ENCODE measurements around the gene RASA3. TPM values are rescaled to one million over a fixed set of nuclear protein-coding genes. Genes with fewer than 3 reads are reported as not detected.

Gene RASA3
- total RNA-seq, 4 donors from 2014 or later: 4.4 to 15.6 (median 8.5) TPM

DNA sequence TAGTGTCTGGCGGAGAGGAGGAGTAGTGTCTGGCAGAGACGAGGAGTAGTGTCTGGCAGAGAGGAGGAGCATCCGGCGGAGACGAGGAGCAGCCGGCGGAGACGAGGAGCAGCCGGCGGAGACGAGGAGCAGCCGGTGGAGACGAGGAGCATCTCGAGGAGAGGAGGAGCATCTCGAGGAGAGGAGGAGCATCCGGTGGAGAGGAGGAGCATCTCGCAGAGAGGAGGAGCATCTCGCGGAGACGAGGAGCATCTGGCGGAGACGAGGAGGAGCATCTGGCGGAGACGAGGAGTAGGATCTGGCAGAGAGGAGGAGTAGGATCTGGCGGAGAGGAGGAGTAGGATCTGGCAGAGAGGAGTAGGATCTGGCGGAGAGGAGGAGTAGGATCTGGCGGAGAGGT is 176.7 kb downstream of the RASA3 start:
- no peak for DNase-seq
- intact Hi-C loops (cut with DNase I; ENCODE audit: low total_unique reads): no loop called here
- 90 to 95% methylated on average over 24 to 27 of the region's 27 CpGs for WGBS, 2 donors (ENCODE audit: low coverage in 1 of 2)
- Histone ChIP-seq H3K4me1 (peaks cover 0 to 7% (median 4%) of the 10 kb centered on the region in 4 donors), H3K4me3 (no peak overlapping the region), H3K9me3 (peaks cover 0 to 12% of the 10 kb centered on the region in 2 donors), H3K27me3 (no peaks in the 10 kb centered on the region), H3K27ac (no peak overlapping the region), H3K36me3 (no peaks in the 10 kb centered on the region)
- TF ChIP-seq POLR2AphosphoS5 (IDR thresholded peaks at IDR 0.05) (no peak), EP300 (IDR thresholded peaks at IDR 0.05; ENCODE audit: low read depth) (no peak), POLR2A (IDR thresholded peaks at IDR 0.05) (no peak)
- TF ChIP-seq, protein P1, sequence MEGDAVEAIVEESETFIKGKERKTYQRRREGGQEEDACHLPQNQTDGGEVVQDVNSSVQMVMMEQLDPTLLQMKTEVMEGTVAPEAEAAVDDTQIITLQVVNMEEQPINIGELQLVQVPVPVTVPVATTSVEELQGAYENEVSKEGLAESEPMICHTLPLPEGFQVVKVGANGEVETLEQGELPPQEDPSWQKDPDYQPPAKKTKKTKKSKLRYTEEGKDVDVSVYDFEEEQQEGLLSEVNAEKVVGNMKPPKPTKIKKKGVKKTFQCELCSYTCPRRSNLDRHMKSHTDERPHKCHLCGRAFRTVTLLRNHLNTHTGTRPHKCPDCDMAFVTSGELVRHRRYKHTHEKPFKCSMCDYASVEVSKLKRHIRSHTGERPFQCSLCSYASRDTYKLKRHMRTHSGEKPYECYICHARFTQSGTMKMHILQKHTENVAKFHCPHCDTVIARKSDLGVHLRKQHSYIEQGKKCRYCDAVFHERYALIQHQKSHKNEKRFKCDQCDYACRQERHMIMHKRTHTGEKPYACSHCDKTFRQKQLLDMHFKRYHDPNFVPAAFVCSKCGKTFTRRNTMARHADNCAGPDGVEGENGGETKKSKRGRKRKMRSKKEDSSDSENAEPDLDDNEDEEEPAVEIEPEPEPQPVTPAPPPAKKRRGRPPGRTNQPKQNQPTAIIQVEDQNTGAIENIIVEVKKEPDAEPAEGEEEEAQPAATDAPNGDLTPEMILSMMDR (IDR thresholded peaks at IDR 0.05): no peak
- in situ Hi-C loops (cut with MboI; ENCODE audit: low pct_ligation_motif_present in 1 of 4, low pct_unique_long_range_greater_than_20kb in 1 of 4, low sequenced_read_pairs in 3 of 4): no loop called here

DNA sequence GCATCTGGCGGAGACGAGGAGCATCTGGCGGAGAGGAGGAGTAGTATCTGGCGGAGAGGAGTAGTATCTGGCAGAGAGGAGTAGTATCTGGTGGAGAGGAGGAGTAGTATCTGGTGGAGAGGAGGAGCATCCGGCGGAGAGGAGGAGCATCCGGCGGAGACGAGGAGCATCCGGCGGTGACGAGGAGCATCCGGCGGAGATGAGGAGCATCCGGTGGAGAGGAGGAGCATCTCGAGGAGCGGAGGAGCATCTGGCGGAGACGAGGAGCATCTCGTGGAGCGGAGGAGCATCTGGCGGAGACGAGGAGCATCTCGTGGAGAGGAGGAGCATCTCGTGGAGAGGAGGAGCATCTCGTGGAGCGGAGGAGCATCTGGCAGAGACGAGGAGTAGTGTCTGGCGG is 177.2 kb downstream of the RASA3 start:
- TF ChIP-seq EP300 (IDR thresholded peaks at IDR 0.05; ENCODE audit: low read depth) (no peak), POLR2AphosphoS5 (IDR thresholded peaks at IDR 0.05) (no peak), POLR2A (IDR thresholded peaks at IDR 0.05) (no peak)
- TF ChIP-seq, protein P1 (IDR thresholded peaks at IDR 0.05): no peak
- Histone ChIP-seq H3K27ac (no peak overlapping the region), H3K4me1 (peaks cover 0 to 7% (median 4%) of the 10 kb centered on the region in 4 donors), H3K36me3 (no peaks in the 10 kb centered on the region), H3K4me3 (no peak overlapping the region), H3K9me3 (peaks cover 0 to 10% of the 10 kb centered on the region in 2 donors), H3K27me3 (no peaks in the 10 kb centered on the region)
- WGBS, 2 donors (ENCODE audit: low coverage in 1 of 2): 90 to 95% methylated on average over 24 to 29 of the region's 29 CpGs
- in situ Hi-C loops (cut with MboI; ENCODE audit: low pct_ligation_motif_present in 1 of 4, low pct_unique_long_range_greater_than_20kb in 1 of 4, low sequenced_read_pairs in 3 of 4) (no loop called here), intact Hi-C loops (cut with DNase I; ENCODE audit: low total_unique reads) (no loop called here)
- no peak for DNase-seq

DNA sequence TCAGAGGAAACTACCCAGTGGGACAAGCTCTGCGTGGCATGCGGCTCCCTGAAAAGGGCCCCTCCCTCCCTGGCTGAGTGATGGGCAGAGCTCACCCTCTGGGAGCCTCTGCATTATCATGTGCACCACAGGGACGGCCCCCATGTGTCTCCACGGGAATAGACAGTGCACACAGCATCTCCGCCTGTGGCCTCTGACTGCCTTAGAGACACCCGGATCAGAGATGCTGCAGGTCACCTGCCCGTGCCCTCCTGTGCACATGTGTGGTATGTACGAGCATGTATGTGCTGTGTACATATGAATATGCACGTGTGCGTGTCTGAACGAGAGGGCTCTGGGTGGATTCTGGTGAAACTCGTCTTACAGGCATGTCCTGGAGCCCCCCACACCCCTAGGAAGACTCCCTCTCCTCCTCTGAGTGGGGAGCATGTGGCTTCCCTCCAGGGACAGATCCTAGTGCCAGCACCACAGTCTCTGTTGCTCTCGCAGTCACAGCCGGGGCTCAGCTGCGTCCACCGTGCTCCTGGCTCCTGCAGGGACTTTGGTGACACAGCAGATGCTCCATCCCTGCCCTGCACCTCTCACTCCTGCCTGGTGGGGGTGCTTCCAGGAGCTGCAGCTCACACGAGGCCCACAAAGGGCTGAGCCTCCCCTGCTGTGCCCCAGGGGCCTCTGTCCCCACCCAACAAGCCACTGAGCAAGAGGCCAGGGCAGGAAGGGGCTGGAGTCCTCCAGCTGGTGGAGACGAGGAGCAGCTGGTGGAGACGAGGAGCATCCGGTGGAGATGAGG is 178.2 kb downstream of the RASA3 start:
- in situ Hi-C loops (cut with MboI; ENCODE audit: low pct_ligation_motif_present in 1 of 4, low pct_unique_long_range_greater_than_20kb in 1 of 4, low sequenced_read_pairs in 3 of 4) (no loop called here), intact Hi-C loops (cut with DNase I; ENCODE audit: low total_unique reads) (no loop called here)
- WGBS, 2 donors (ENCODE audit: low coverage in 1 of 2): 89% methylated on average over 20 of the region's 20 CpGs; no CpG with 5 or more reads in 1 of the 2 donors
- no peaks in the 10 kb centered on the region for H3K27me3 ChIP-seq
- H3K9me3 ChIP-seq: peaks cover 0 to under 1% of the 10 kb centered on the region in 2 donors
- no peak for DNase-seq
- TF ChIP-seq, protein P1 (IDR thresholded peaks at IDR 0.05): no peak
- no peak for TF ChIP-seq POLR2AphosphoS5 (IDR thresholded peaks at IDR 0.05)
- no peak for TF ChIP-seq EP300 (IDR thresholded peaks at IDR 0.05; ENCODE audit: low read depth)
- TF ChIP-seq POLR2A (IDR thresholded peaks at IDR 0.05): no peak
- no peak overlapping the region for H3K4me3 ChIP-seq
- H3K27ac ChIP-seq: no peak overlapping the region
- H3K4me1 ChIP-seq: peaks cover 0 to 7% (median 4%) of the 10 kb centered on the region in 4 donors
- H3K36me3 ChIP-seq: no peaks in the 10 kb centered on the region

DNA sequence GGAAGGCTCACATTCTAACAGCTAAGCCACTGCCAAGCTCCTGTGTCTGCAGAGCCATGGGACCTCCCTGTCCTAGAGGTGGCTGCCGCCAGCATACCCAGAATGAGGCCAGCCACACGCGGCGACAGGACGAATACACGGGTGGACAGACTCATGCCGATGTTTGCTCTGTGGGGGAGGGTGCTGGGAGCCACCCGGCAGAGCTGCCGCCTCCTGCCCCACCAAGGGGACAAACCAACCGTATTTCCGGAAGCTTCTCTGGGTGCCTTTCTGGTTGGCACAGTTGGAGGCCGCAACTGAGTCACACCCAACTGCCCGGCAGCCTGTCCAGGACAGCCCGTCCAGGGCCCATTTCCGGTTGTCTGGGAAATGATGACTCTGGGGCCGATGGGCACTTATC is 178.9 kb downstream of the RASA3 start:
- intact Hi-C loops (cut with DNase I; ENCODE audit: low total_unique reads): no loop called here
- no peak for TF ChIP-seq EP300 (IDR thresholded peaks at IDR 0.05; ENCODE audit: low read depth)
- TF ChIP-seq POLR2AphosphoS5 (IDR thresholded peaks at IDR 0.05): no peak
- TF ChIP-seq POLR2A (IDR thresholded peaks at IDR 0.05): no peak
- TF ChIP-seq, protein P1 (IDR thresholded peaks at IDR 0.05): no peak
- no peak for DNase-seq

More for the DNA sequence above, 178.9 kb downstream of the RASA3 start:
- H3K36me3 ChIP-seq: no peaks in the 10 kb centered on the region
- H3K27ac ChIP-seq: no peak overlapping the region
- in situ Hi-C loops (cut with MboI; ENCODE audit: low pct_ligation_motif_present in 1 of 4, low pct_unique_long_range_greater_than_20kb in 1 of 4, low sequenced_read_pairs in 3 of 4): no loop called here
- H3K27me3 ChIP-seq: no peaks in the 10 kb centered on the region
- WGBS, 2 donors (ENCODE audit: low coverage in 1 of 2): 88% methylated on average over 15 of the region's 16 CpGs; no CpG with 5 or more reads in 1 of the 2 donors
- H3K4me1 ChIP-seq: peaks cover 0 to 7% (median 4%) of the 10 kb centered on the region in 4 donors
- no peaks in the 10 kb centered on the region for H3K9me3 ChIP-seq
- no peak overlapping the region for H3K4me3 ChIP-seq

All from transverse colon (tissue), 4 donors.